GM21825 (cell line): ENCODE measurements around the gene PTMA.
"Not testable (repeated sequence)": the region's sequence is repeated elsewhere in the genome, so short reads cannot be mapped to it uniquely, and the experiment has no call there.

Experiments
- ATAC-seq: cut with Tn5 transposase; IDR thresholded peaks from one replicate; pipeline ENCODE4 v1.9.1; 2021; ENCODE audit warnings: mild to moderate bottlenecking, moderate library complexity; ENCODE audit not compliant: unreplicated experiment

The PTMA gene

GRCh38 chr2:231714639-231715498 is 6.5 kb downstream of the PTMA start:
- peak; percentile 23 for ATAC-seq

- no peak for ATAC-seq
Observed at GRCh38 chr2:231715499-231715837, 7.1 kb downstream of the PTMA start.

GRCh38 chr2:231715988-231716616 is 7.8 kb downstream of the PTMA start:
- ATAC-seq = no peak

GRCh38 chr2:231716666-231717280 is 8.4 kb downstream of the PTMA start:
- no peak for ATAC-seq

GRCh38 chr2:231717281-231718171 is 9.2 kb downstream of the PTMA start:
- no peak for ATAC-seq

- ATAC-seq = no peak
Observed at GRCh38 chr2:231718799-231719198, 10.5 kb downstream of the PTMA start.

GRCh38 chr2:231720292-231720986 is 12.1 kb downstream of the PTMA start:
- ATAC-seq = no peak

- peak; percentile 74 for ATAC-seq
Observed at GRCh38 chr2:231720987-231721966, 13.0 kb downstream of the PTMA start.

- ATAC-seq = no peak
Observed at GRCh38 chr2:231722721-231723307, 14.5 kb downstream of the PTMA start.

- ATAC-seq = no peak
Observed at GRCh38 chr2:231725476-231725875, 17.2 kb downstream of the PTMA start.

- ATAC-seq = no peak
Observed at GRCh38 chr2:231726276-231726675, 18.0 kb downstream of the PTMA start.

- ATAC-seq = no peak
Observed at GRCh38 chr2:231727621-231728020, 19.3 kb downstream of the PTMA start.

GRCh38 chr2:231732604-231733003 is 24.3 kb downstream of the PTMA start:
- ATAC-seq = no peak

- ATAC-seq = no peak
Observed at GRCh38 chr2:231737761-231738160, 29.4 kb downstream of the PTMA start.

GRCh38 chr2:231743376-231744116 is 35.2 kb downstream of the PTMA start:
- ATAC-seq = no peak

- no peak for ATAC-seq
Observed at GRCh38 chr2:231745303-231746038, 37.1 kb downstream of the PTMA start.

GRCh38 chr2:231748153-231748896 is 40.0 kb downstream of the PTMA start:
- not testable (repeated sequence) for ATAC-seq
